OCI-LY3 (cell line): ENCODE measurements around the gene SHROOM3.

Experiments used
- H2AFZ ChIP-seq: fragments of 200-600, 300-600 bp; shearing (Covaris generic); 2 replicates; pipeline ENCODE4 v1.6.0; 2014; ENCODE audit warnings: antibody characterized with exemption, low read depth, low read length
- H3K27ac ChIP-seq: fragments of 200-600, 300-600 bp; sonication (generic); 2 replicates; pipeline ENCODE4 v1.5.1; 2014; ENCODE audit warnings: mild to moderate bottlenecking, low read length, moderate library complexity, mixed read lengths
- H3K27me3 ChIP-seq: fragments of 200-600, 300-600 bp; sonication (generic); 2 replicates; pipeline ENCODE4 v1.6.1; 2014; ENCODE audit warnings: low read depth, low read length, mixed read lengths
- H3K36me3 ChIP-seq: fragments of 200-600, 300-600 bp; sonication (generic); replicated peaks from 2 replicates; pipeline ENCODE3; 2014; ENCODE audit warnings: low read depth, low read length, mixed read lengths
- H3K4me1 ChIP-seq: fragments of 300-600, 200-600 bp; sonication (generic); 2 replicates; pipeline ENCODE4 v1.6.1; 2014; ENCODE audit warnings: low read length, mixed read lengths
- H3K4me2 ChIP-seq: fragments of 200-600, 300-600 bp; sonication (generic); 2 replicates; pipeline ENCODE4 v1.6.1; 2014; ENCODE audit warnings: low read length, mixed read lengths
- H3K4me3 ChIP-seq: fragments of 300-600, 200-600 bp; sonication (generic); 2 replicates; pipeline ENCODE4 v1.5.1; 2014; ENCODE audit warnings: antibody characterized with exemption, mild to moderate bottlenecking, low read length, moderate library complexity
- H3K79me2 ChIP-seq: fragments of 300-600, 200-600 bp; shearing (Covaris generic); 2 replicates; pipeline ENCODE4 v1.6.1; 2014; ENCODE audit warnings: mild to moderate bottlenecking, low read length, mixed read lengths
- H3K9ac ChIP-seq: fragments of 300-600, 200-600 bp; shearing (Covaris generic); 2 replicates; pipeline ENCODE4 v1.6.0; 2014; ENCODE audit warnings: mild to moderate bottlenecking, low read length, moderate library complexity
- H3K9me3 ChIP-seq: fragments of 200-600, 300-600 bp; shearing (Covaris generic); 2 replicates; pipeline ENCODE4 v1.6.1; 2014; ENCODE audit warnings: low read length, mixed read lengths; ENCODE audit not compliant: insufficient read depth
- H4K20me1 ChIP-seq: fragments of 200-600, 300-600 bp; sonication (generic); 2 replicates; pipeline ENCODE4 v1.6.1; 2016; ENCODE audit warnings: low read length, mixed read lengths; ENCODE audit not compliant: insufficient read depth
- EZH2phosphoT487 ChIP-seq: fragments of 200-600 bp; shearing (Covaris generic); IDR thresholded peaks from 2 replicates; pipeline ENCODE4 v1.6.1; 2018; ENCODE audit warnings: antibody characterized with exemption, mixed run types, low read depth
- TF ChIP-seq, protein P1 (sequence below): fragments of 200-600, 300-600 bp; sonication (generic); IDR thresholded peaks from 2 replicates; pipeline ENCODE4 v1.5.1; 2014; ENCODE audit warnings: antibody characterized with exemption, low read length, low read depth

The SHROOM3 gene

DNA sequence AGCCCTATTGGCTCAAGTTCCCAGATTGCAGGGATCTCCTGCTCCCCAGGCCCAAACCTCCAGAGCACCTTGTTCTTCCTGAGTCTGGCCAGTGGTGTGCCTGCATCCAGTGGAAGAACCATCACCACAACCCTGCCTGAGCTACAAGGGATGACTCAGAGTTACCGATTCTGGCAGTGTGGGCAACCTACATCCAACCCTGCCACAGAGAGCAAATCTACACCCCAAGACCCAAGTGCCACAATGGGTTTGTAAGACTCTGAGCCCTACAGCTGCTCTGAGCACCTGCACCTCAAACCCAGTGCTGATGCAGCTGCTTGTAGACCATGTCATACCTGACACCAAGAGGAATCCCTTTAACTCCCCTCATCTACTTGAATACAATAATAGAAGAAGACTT is 352.9 kb downstream of the SHROOM3 start:
- Histone ChIP-seq H3K36me3 (no peaks in the 10 kb centered on the region), H3K4me1 (no peaks in the 10 kb centered on the region), H3K79me2 (no peaks in the 10 kb centered on the region), H3K27ac (no peak overlapping the region), H3K4me2 (no peak overlapping the region), H2AFZ (no peak overlapping the region), H3K27me3 (no peaks in the 10 kb centered on the region), H3K9me3 (no peaks in the 10 kb centered on the region), H3K4me3 (no peak overlapping the region), H4K20me1 (no peaks in the 10 kb centered on the region), H3K9ac (no peak overlapping the region)
- TF ChIP-seq EZH2phosphoT487 = no peak
- TF ChIP-seq, protein P1, sequence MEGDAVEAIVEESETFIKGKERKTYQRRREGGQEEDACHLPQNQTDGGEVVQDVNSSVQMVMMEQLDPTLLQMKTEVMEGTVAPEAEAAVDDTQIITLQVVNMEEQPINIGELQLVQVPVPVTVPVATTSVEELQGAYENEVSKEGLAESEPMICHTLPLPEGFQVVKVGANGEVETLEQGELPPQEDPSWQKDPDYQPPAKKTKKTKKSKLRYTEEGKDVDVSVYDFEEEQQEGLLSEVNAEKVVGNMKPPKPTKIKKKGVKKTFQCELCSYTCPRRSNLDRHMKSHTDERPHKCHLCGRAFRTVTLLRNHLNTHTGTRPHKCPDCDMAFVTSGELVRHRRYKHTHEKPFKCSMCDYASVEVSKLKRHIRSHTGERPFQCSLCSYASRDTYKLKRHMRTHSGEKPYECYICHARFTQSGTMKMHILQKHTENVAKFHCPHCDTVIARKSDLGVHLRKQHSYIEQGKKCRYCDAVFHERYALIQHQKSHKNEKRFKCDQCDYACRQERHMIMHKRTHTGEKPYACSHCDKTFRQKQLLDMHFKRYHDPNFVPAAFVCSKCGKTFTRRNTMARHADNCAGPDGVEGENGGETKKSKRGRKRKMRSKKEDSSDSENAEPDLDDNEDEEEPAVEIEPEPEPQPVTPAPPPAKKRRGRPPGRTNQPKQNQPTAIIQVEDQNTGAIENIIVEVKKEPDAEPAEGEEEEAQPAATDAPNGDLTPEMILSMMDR = no peak

DNA sequence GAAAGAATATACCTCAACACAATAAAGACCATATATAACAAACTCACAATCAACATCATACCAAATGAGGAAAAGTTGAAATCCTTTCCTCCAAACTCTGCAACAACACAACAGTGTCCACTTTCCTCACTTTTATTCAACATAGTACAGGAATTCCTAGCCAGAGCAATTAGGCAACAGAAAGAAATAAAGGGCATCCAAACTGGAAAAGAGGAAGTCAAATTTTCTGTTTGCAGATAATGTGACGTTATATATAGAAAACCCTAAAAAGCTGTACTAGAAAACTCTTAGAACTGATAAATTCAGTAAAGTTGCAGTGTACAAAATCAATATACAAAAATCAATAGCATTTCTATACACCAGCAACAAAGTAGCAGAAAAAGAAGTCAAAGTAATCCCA is 355.3 kb downstream of the SHROOM3 start:
- H3K27ac ChIP-seq = no peak overlapping the region
- H3K79me2 ChIP-seq = no peaks in the 10 kb centered on the region
- no peak overlapping the region for H3K4me2 ChIP-seq
- TF ChIP-seq, protein P1 = no peak
- TF ChIP-seq EZH2phosphoT487 = no peak
- H3K9ac ChIP-seq = no peak overlapping the region
- no peaks in the 10 kb centered on the region for H3K36me3 ChIP-seq
- H3K4me3 ChIP-seq = no peak overlapping the region
- no peaks in the 10 kb centered on the region for H4K20me1 ChIP-seq
- no peaks in the 10 kb centered on the region for H3K27me3 ChIP-seq
- no peak overlapping the region for H2AFZ ChIP-seq
- H3K9me3 ChIP-seq = no peaks in the 10 kb centered on the region
- H3K4me1 ChIP-seq = no peaks in the 10 kb centered on the region

DNA sequence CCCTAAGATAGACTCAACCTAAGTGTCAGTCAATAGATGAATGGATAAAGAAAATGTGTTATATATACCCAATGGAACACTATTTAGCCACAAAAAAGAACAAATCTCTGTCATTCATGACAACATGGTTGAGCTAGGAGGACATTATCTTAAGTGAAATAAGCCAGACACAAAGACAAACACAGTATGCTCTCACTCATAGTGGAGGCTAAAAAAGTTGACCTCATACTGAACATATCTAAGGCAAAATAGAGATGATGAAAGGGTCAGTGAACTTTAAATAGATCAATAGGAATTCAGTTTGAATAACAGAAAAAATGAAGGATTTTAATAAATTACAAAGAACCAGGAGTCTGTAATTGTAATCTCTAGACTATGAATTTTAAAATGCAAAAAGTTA is 356.4 kb downstream of the SHROOM3 start:
- no peak overlapping the region for H3K27ac ChIP-seq
- H2AFZ ChIP-seq = no peak overlapping the region
- no peaks in the 10 kb centered on the region for H3K27me3 ChIP-seq
- H3K4me2 ChIP-seq = no peak overlapping the region
- H3K4me3 ChIP-seq = no peak overlapping the region
- H3K79me2 ChIP-seq = no peaks in the 10 kb centered on the region
- H3K9ac ChIP-seq = no peak overlapping the region
- H3K4me1 ChIP-seq = no peaks in the 10 kb centered on the region
- no peak for TF ChIP-seq EZH2phosphoT487
- H3K9me3 ChIP-seq = no peaks in the 10 kb centered on the region
- no peaks in the 10 kb centered on the region for H3K36me3 ChIP-seq
- no peaks in the 10 kb centered on the region for H4K20me1 ChIP-seq

DNA sequence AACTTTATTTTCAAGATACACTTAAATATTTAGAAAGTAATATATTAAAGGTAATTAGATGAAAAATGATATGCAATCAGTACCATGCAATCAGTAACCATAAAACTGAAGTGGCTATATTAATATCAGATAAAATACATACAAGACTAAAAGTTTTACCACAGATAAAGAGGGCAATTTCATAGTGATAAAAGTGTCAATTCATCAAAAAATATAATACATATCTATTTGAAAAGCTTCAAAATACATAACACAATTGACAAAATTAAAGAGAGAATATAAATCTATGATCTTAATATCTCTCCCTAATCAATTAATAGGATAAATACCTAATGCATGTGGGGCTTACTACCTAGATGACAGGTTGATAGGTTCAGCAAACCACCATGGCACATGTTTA is 357.4 kb downstream of the SHROOM3 start:
- no peaks in the 10 kb centered on the region for H4K20me1 ChIP-seq
- no peaks in the 10 kb centered on the region for H3K27me3 ChIP-seq
- TF ChIP-seq EZH2phosphoT487 = no peak
- TF ChIP-seq, protein P1 = no peak

DNA sequence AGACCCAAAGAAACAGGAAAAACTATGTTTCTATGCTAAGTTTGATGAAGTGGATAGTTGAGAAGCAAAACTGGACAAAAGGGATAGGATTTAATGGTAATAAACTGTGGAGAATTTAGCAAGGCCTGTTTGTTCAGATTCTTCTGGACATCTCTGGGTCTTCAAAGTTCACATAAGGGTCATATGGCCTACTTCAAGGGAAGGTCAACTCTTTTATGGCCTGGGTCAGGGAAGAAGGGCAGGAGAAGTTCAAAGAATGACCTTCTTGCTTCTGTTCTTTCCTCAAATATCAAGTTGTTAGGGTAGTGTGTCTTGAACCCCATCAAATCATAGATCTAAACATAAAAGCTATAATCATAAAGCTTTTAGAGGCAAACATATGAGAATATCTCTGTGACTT is 360.2 kb downstream of the SHROOM3 start:
- Histone ChIP-seq H3K27ac (no peak overlapping the region), H3K27me3 (no peaks in the 10 kb centered on the region), H3K9me3 (peaks cover 2% of the 10 kb centered on the region; the same call in 1 of the 2 replicates), H3K4me3 (no peak overlapping the region), H2AFZ (no peak overlapping the region), H3K79me2 (no peaks in the 10 kb centered on the region), H3K36me3 (peaks cover 12% of the 10 kb centered on the region), H4K20me1 (no peaks in the 10 kb centered on the region), H3K9ac (no peak overlapping the region), H3K4me2 (no peak overlapping the region), H3K4me1 (peaks cover 8% of the 10 kb centered on the region; the same call in 1 of the 2 replicates)
- no peak for TF ChIP-seq EZH2phosphoT487
- TF ChIP-seq, protein P1 = no peak

More for the DNA sequence above, 357.4 kb downstream of the SHROOM3 start:
- Histone ChIP-seq H3K4me1 (no peaks in the 10 kb centered on the region), H3K9ac (no peak overlapping the region), H3K4me2 (no peak overlapping the region), H3K4me3 (no peak overlapping the region), H2AFZ (no peak overlapping the region), H3K79me2 (no peaks in the 10 kb centered on the region), H3K36me3 (no peaks in the 10 kb centered on the region), H3K27ac (no peak overlapping the region), H3K9me3 (no peaks in the 10 kb centered on the region)
